ENCODE data around the gene UBAP2.

DNA sequence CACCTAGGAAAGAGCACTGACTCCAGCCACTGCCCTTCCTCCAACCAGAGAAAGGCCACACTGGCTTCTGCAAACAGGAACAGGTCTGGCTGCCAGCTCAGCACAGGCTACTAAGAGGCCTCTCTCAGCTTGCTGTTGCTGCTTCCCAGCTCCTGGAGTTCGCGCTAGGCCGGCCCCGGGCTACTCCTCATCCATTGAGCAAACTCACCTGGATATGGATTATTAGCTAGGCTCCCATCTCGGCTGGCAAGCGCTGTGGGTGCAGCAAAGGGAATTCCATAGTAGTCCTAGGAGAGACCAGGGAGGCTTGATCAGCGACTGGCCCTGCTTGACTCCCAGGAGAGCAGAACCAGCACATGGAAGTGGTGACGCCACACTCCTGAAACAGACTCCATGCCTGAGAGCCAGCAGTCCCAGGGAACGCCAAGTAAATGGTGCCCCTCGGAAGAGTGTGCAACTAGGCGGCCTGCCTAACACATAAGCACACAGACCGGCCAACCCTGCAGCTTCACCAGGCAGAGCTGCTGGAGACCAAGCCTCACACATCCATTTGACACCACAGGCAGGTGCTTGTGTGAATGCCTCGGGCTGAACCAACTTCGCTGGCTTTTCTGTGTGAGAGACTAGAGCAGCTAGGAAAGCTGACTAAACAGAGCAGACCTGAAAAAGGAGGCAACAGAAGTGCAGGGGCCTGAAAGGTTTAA, 124.5 kb downstream of the UBAP2 start:
- TF ChIP-seq, protein P1, sequence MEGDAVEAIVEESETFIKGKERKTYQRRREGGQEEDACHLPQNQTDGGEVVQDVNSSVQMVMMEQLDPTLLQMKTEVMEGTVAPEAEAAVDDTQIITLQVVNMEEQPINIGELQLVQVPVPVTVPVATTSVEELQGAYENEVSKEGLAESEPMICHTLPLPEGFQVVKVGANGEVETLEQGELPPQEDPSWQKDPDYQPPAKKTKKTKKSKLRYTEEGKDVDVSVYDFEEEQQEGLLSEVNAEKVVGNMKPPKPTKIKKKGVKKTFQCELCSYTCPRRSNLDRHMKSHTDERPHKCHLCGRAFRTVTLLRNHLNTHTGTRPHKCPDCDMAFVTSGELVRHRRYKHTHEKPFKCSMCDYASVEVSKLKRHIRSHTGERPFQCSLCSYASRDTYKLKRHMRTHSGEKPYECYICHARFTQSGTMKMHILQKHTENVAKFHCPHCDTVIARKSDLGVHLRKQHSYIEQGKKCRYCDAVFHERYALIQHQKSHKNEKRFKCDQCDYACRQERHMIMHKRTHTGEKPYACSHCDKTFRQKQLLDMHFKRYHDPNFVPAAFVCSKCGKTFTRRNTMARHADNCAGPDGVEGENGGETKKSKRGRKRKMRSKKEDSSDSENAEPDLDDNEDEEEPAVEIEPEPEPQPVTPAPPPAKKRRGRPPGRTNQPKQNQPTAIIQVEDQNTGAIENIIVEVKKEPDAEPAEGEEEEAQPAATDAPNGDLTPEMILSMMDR (IDR thresholded peaks at IDR 0.05): no peak
- no peak for TF ChIP-seq POLR2A (IDR thresholded peaks at IDR 0.05)
